PC-9 (cell line): ENCODE data around the gene ZBTB7A. TPM values are rescaled to one million over a fixed set of nuclear protein-coding genes. Genes with fewer than 3 reads are reported as not detected.

Experiments
- BruUV-seq: library from RNA; stranded (reverse); fragments of 400-500 nt; replicated peaks from 2 replicates; lab custom pipeline; 2021; lab: Mats Ljungman, UMichigan
- CTCF ChIA-PET: fragments of 300-600 bp; sonication (Branson Sonifier 250); formaldehyde crosslinking; loops from one replicate; lab custom pipeline; 2022; ENCODE audit warnings: antibody characterized with exemption; lab: Charles Lee
- POLR2A ChIA-PET: fragments of 300-600 bp; sonication (Branson Sonifier 250); formaldehyde crosslinking; loops from one replicate; lab custom pipeline; 2022; ENCODE audit warnings: antibody characterized with exemption; ENCODE audit not compliant: unreplicated experiment; lab: Charles Lee
- DNase-seq, 2 experiments: peaks; one replicate each; pipeline versions ENCODE4 v3.0.0 to v3.0.0-alpha.2; 2015 to 2022; ENCODE audit warnings: mixed read lengths in 1 of 2
- H2AFZ ChIP-seq: fragments of 200-600 bp; sonication (generic); 2 replicates; pipeline ENCODE4 v1.8.1; 2017; ENCODE audit warnings: antibody characterized with exemption
- H3F3A ChIP-seq: fragments of 200-600 bp; sonication (generic); 2 replicates; pipeline ENCODE4 v1.8.1; 2017; ENCODE audit warnings: antibody characterized with exemption, mild to moderate bottlenecking, low read depth; ENCODE audit not compliant: insufficient read depth
- H3K27ac ChIP-seq: fragments of 200-600 bp; sonication (generic); 2 replicates; pipeline ENCODE4 v1.6.1; 2016; ENCODE audit warnings: mixed run types
- H3K27me3 ChIP-seq: fragments of 200-600 bp; sonication (generic); 2 replicates; pipeline ENCODE4 v1.6.1; 2016; ENCODE audit warnings: low read depth, mixed run types; ENCODE audit not compliant: insufficient read depth
- H3K36me3 ChIP-seq: fragments of 200-600 bp; sonication (generic); 2 replicates; pipeline ENCODE4 v1.6.1; 2016; ENCODE audit warnings: low read depth, mixed run types
- H3K4me1 ChIP-seq: fragments of 200-600 bp; sonication (generic); replicated peaks from 2 replicates; pipeline ENCODE4 v1.6.1; 2016; ENCODE audit warnings: mixed run types; ENCODE audit not compliant: insufficient read depth
- H3K4me2 ChIP-seq: fragments of 200-600 bp; sonication (generic); 2 replicates; pipeline ENCODE4 v1.6.1; 2017; ENCODE audit warnings: mixed run types
- H3K4me3 ChIP-seq: fragments of 200-600 bp; sonication (generic); 2 replicates; pipeline ENCODE4 v1.6.1; 2016; ENCODE audit warnings: mixed run types
- H3K79me2 ChIP-seq: fragments of 200-600 bp; sonication (generic); 2 replicates; pipeline ENCODE4 v1.6.1; 2017; ENCODE audit warnings: low read depth, mixed run types
- H3K9me2 ChIP-seq: fragments of 200-600 bp; sonication (generic); 2 replicates; pipeline ENCODE4 v1.8.1; 2017; ENCODE audit warnings: mild to moderate bottlenecking; ENCODE audit not compliant: insufficient read depth
- H3K9me3 ChIP-seq: fragments of 200-600 bp; sonication (generic); 2 replicates; pipeline ENCODE4 v1.8.1; 2016; ENCODE audit warnings: low read depth; ENCODE audit not compliant: insufficient read depth
- H4K20me1 ChIP-seq: fragments of 200-600 bp; sonication (generic); 2 replicates; pipeline ENCODE4 v1.8.1; 2017; ENCODE audit not compliant: insufficient read depth
- EZH2 ChIP-seq: fragments of 200-600 bp; sonication (generic); IDR thresholded peaks from 2 replicates; pipeline ENCODE4 v1.8.0; 2017; ENCODE audit warnings: antibody characterized with exemption, low read depth
- intact Hi-C: fragments of 100-400 bp; cut with micrococcal nuclease; formaldehyde crosslinking; loops from one replicate; pipeline ENCODE4 v1.10.0; 2022; ENCODE audit not compliant: unreplicated experiment
- total RNA-seq: library from RNA; stranded (reverse); gene quantifications from 2 replicates; pipeline ENCODE4 v1.2.3, GENCODE V29; 2021
- TF ChIP-seq, protein P1 (sequence below): fragments of 200-600 bp; sonication (generic); conservative IDR thresholded peaks from 2 replicates; pipeline ENCODE4 v1.6.1; 2017; ENCODE audit warnings: mixed run types, antibody characterized with exemption, mild to moderate bottlenecking, moderate library complexity

Gene ZBTB7A
- total RNA-seq, 1 experiment from 2014 or later, result 41.2 TPM

DNA sequence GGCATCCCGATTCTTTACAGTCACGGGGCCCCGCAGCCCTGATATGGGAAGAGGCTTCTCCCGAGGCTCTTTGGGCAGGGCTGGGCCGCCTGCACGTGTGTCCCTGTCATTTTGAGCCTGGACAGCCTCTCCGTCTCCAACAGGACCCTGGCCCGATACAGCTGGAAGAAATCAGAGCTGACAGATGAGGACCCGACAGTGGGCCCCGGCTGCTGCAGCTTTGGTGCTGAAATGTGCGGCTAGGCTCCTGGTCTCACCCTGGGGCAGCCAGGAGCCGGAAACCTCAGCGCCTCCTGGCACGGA is 55.9 kb downstream of the ZBTB7A start:
- CTCF ChIA-PET, result no interaction called here
- no peaks in the 10 kb centered on the region for H3F3A ChIP-seq
- no peaks in the 10 kb centered on the region for H3K4me1 ChIP-seq
- H2AFZ ChIP-seq, result no peak overlapping the region
- no peak overlapping the region for H3K27ac ChIP-seq
- H3K9me2 ChIP-seq, result no peaks in the 10 kb centered on the region
- TF ChIP-seq, protein P1, sequence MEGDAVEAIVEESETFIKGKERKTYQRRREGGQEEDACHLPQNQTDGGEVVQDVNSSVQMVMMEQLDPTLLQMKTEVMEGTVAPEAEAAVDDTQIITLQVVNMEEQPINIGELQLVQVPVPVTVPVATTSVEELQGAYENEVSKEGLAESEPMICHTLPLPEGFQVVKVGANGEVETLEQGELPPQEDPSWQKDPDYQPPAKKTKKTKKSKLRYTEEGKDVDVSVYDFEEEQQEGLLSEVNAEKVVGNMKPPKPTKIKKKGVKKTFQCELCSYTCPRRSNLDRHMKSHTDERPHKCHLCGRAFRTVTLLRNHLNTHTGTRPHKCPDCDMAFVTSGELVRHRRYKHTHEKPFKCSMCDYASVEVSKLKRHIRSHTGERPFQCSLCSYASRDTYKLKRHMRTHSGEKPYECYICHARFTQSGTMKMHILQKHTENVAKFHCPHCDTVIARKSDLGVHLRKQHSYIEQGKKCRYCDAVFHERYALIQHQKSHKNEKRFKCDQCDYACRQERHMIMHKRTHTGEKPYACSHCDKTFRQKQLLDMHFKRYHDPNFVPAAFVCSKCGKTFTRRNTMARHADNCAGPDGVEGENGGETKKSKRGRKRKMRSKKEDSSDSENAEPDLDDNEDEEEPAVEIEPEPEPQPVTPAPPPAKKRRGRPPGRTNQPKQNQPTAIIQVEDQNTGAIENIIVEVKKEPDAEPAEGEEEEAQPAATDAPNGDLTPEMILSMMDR, result no peak
- TF ChIP-seq EZH2, result no peak
- POLR2A ChIA-PET, result no interaction called here
- H3K79me2 ChIP-seq, result peaks cover 21% of the 10 kb centered on the region
- intact Hi-C loops, result no loop called here
- peaks cover 15% of the 10 kb centered on the region for H4K20me1 ChIP-seq
- DNase-seq, result no peak
- H3K4me2 ChIP-seq, result no peak overlapping the region
- no peaks in the 10 kb centered on the region for H3K27me3 ChIP-seq
- no TSS peak for BruUV-seq
- H3K36me3 ChIP-seq, result no peaks in the 10 kb centered on the region
- no peaks in the 10 kb centered on the region for H3K9me3 ChIP-seq
- no peak overlapping the region for H3K4me3 ChIP-seq

DNA sequence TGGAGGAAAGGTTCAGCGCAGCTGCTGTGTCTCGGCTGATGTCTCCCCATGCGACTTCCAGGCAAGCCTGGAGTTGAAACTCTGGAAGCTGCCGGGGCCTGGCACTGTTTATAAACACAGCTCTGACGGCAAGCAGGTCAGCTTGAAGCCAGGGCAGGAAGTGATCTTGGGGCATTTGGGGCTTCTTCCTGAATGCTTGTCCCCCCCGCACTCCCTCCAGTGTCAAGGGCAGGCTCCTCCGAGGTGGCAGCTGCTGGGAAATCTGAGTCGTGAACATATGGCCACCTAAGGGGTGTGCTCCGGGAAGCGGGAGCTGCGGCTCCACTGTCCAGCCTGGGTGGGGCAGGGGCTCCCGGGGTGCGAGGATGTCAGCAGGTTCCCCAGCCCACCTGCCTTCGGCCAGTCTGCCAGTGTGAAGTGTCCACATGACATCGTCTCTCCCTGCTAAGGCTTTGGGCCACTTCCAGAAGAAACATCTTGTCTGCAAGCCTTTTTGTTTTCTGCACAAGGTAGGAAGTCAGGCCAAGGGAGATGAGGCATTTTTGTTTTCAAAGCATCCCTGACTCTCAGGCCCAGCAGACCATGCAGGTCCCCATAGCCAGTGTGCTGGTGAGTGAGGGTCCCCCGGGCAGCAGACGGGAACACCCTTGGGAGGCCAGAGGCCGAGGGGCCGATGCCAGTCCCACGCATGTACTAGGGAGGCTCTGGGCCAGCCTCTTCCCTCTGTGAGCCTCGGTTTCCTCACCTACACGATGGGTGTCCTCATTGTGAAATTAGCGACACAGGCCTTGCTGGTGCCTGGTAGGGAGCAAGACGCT is 56.5 kb downstream of the ZBTB7A start:
- BruUV-seq, result no TSS peak
- no peak overlapping the region for H2AFZ ChIP-seq
- no peaks in the 10 kb centered on the region for H3K27me3 ChIP-seq
- H3K9me3 ChIP-seq, result no peaks in the 10 kb centered on the region
- H3K36me3 ChIP-seq, result no peaks in the 10 kb centered on the region
- ChIA-PET CTCF (no interaction called here), POLR2A (no interaction called here)
- H3K79me2 ChIP-seq, result peaks cover 21% of the 10 kb centered on the region
- intact Hi-C loops, result no loop called here
- TF ChIP-seq, protein P1, result no peak
- no peak for TF ChIP-seq EZH2
- no peak for DNase-seq
- H3K4me2 ChIP-seq, result no peak overlapping the region
- peaks cover 12% of the 10 kb centered on the region for H4K20me1 ChIP-seq
- no peak overlapping the region for H3K4me3 ChIP-seq
- H3F3A ChIP-seq, result no peaks in the 10 kb centered on the region
- no peaks in the 10 kb centered on the region for H3K9me2 ChIP-seq
- H3K27ac ChIP-seq, result no peak overlapping the region
- H3K4me1 ChIP-seq, result no peaks in the 10 kb centered on the region

GRCh38 chr19:4007836-4008539 is 58.7 kb downstream of the ZBTB7A start:
- ChIA-PET CTCF (interaction anchor here (0.7 kb wide), 2 partner anchors 159 to 197 kb away, joined by 3 to 19 read pairs; no protein-coding TSS in a partner anchor), POLR2A (no interaction called here)
- no peaks in the 10 kb centered on the region for H3K27me3 ChIP-seq
- H4K20me1 ChIP-seq, result no peaks in the 10 kb centered on the region
- H3K4me3 ChIP-seq, result peak overlapping the region; percentile 90
- intact Hi-C loops, result no loop called here
- H3K9me2 ChIP-seq, result no peaks in the 10 kb centered on the region
- no peaks in the 10 kb centered on the region for H3F3A ChIP-seq
- BruUV-seq, result no TSS peak
- H3K27ac ChIP-seq, result no peak overlapping the region
- H3K4me2 ChIP-seq, result peak overlapping the region; percentile 89
- no peak for DNase-seq
- no peaks in the 10 kb centered on the region for H3K4me1 ChIP-seq
- no peak for TF ChIP-seq EZH2
- TF ChIP-seq, protein P1, result no peak
- H3K79me2 ChIP-seq, result peaks cover 21% of the 10 kb centered on the region
- no peaks in the 10 kb centered on the region for H3K36me3 ChIP-seq
- H3K9me3 ChIP-seq, result no peaks in the 10 kb centered on the region
- H2AFZ ChIP-seq, result peak overlapping the region; percentile 71
